ENCODE measurements around the gene PHACTR1. TPM values are rescaled to one million over a fixed set of nuclear protein-coding genes. Genes with fewer than 3 reads are reported as not detected.

The PHACTR1 gene
- total and polyA plus RNA-seq, 9 of the 15 experiments (the other 6 are each of a cell fraction or from before 2014, with no cell fraction given) = 11.5 to 32.6 (median 22.0) TPM

- H3K27ac ChIP-seq (ENCODE audit: extremely low read depth, low read depth, low read length) = no peak overlapping the region
- no peak overlapping the region for H3K4me3 ChIP-seq
- H4K20me1 ChIP-seq (replicated peaks; ENCODE audit: control insufficient read depth, insufficient read depth, low read length) = no peaks in the 10 kb centered on the region
- intact Hi-C loops (cut with micrococcal nuclease) = no loop called here
- H3K27me3 ChIP-seq (ENCODE audit: control insufficient read depth in 2 of 2, insufficient read depth in 2 of 2, low read length in 2 of 2) = no peaks in the 10 kb centered on the region
- H3K79me2 ChIP-seq (ENCODE audit: control insufficient read depth, insufficient read depth, low read length) = no peaks in the 10 kb centered on the region
- ChIA-PET POLR2A (interaction anchor here (0.6 kb wide), 1 partner anchor 310 kb away, joined by 3 read pairs; no protein-coding TSS in a partner anchor), CTCF (ENCODE audit: low intra/inter-chr PET ratio) (no interaction called here)
- in situ Hi-C loops (cut with MboI) = no loop called here
- H2AFZ ChIP-seq (ENCODE audit: low read depth, low read length) = no peak overlapping the region
- BruUV-seq (replicated peaks) = no TSS peak
- H3K36me3 ChIP-seq (ENCODE audit: control insufficient read depth, insufficient read depth, low read length) = no peaks in the 10 kb centered on the region
- no peaks in the 10 kb centered on the region for H3K9me3 ChIP-seq (replicated peaks; ENCODE audit: control insufficient read depth, insufficient read depth, low read depth, low read length)
- FAIRE-seq (no peak), ATAC-seq (no peak), DNase-seq (ENCODE audit: extremely low read depth in 1 of 4, low spot score in 3 of 4) (no peak)
- H3K9me1 ChIP-seq (ENCODE audit: control insufficient read depth, insufficient read depth, low read length) = no peaks in the 10 kb centered on the region
- 0% methylated on average over 3 of the region's 3 CpGs for WGBS (ENCODE audit: insufficient coverage, low coverage, missing lambda C conversion rate)
- no peaks in the 10 kb centered on the region for H3K4me1 ChIP-seq (replicated peaks in 1 of 2; ENCODE audit: control insufficient read depth in 2 of 2, insufficient read depth in 2 of 2, low read length in 2 of 2)
- H3K9ac ChIP-seq (ENCODE audit: insufficient read depth in 1 of 2, low read depth in 2 of 2, low read length in 2 of 2) = no peak overlapping the region
- TF ChIP-seq CHD4 (IDR thresholded peaks at IDR 0.05; ENCODE audit: insufficient read depth, insufficient replicate concordance, low read depth, low read length, poor library complexity, severe bottlenecking) (no peak), EZH2 (IDR thresholded peaks at IDR 0.05; ENCODE audit: borderline replicate concordance, low read depth, low read length) (no peak)
- H3K4me2 ChIP-seq (ENCODE audit: insufficient read depth, low read length) = no peak overlapping the region
These were observed 86.9 kb downstream of the PHACTR1 start for GRCh38 chr6:12803486-12803885.

- ATAC-seq (no peak), DNase-seq (ENCODE audit: extremely low read depth in 1 of 4, low spot score in 3 of 4) (no peak), FAIRE-seq (no peak)
- H3K4me3 ChIP-seq = no peak overlapping the region
- BruUV-seq (replicated peaks) = no TSS peak
- H3K9ac ChIP-seq (ENCODE audit: insufficient read depth in 1 of 2, low read depth in 2 of 2, low read length in 2 of 2) = no peak overlapping the region
- no peaks in the 10 kb centered on the region for H3K9me3 ChIP-seq (replicated peaks; ENCODE audit: control insufficient read depth, insufficient read depth, low read depth, low read length)
- no peaks in the 10 kb centered on the region for H3K9me1 ChIP-seq (ENCODE audit: control insufficient read depth, insufficient read depth, low read length)
- H2AFZ ChIP-seq (ENCODE audit: low read depth, low read length) = no peak overlapping the region
- WGBS (ENCODE audit: insufficient coverage, low coverage, missing lambda C conversion rate) = under 1% methylated on average over 7 of the region's 7 CpGs
- in situ Hi-C loops (cut with MboI) (no loop called here), intact Hi-C loops (cut with micrococcal nuclease) (no loop called here)
- H3K27me3 ChIP-seq (ENCODE audit: control insufficient read depth in 2 of 2, insufficient read depth in 2 of 2, low read length in 2 of 2) = no peaks in the 10 kb centered on the region
- no peaks in the 10 kb centered on the region for H3K36me3 ChIP-seq (ENCODE audit: control insufficient read depth, insufficient read depth, low read length)
- no peaks in the 10 kb centered on the region for H3K4me1 ChIP-seq (replicated peaks in 1 of 2; ENCODE audit: control insufficient read depth in 2 of 2, insufficient read depth in 2 of 2, low read length in 2 of 2)
- H3K79me2 ChIP-seq (ENCODE audit: control insufficient read depth, insufficient read depth, low read length) = no peaks in the 10 kb centered on the region
- ChIA-PET POLR2A (no interaction called here), CTCF (ENCODE audit: low intra/inter-chr PET ratio) (no interaction called here)
- no peak overlapping the region for H3K27ac ChIP-seq (ENCODE audit: extremely low read depth, low read depth, low read length)
- H4K20me1 ChIP-seq (replicated peaks; ENCODE audit: control insufficient read depth, insufficient read depth, low read length) = no peaks in the 10 kb centered on the region
- H3K4me2 ChIP-seq (ENCODE audit: insufficient read depth, low read length) = no peak overlapping the region
- TF ChIP-seq, protein P1, sequence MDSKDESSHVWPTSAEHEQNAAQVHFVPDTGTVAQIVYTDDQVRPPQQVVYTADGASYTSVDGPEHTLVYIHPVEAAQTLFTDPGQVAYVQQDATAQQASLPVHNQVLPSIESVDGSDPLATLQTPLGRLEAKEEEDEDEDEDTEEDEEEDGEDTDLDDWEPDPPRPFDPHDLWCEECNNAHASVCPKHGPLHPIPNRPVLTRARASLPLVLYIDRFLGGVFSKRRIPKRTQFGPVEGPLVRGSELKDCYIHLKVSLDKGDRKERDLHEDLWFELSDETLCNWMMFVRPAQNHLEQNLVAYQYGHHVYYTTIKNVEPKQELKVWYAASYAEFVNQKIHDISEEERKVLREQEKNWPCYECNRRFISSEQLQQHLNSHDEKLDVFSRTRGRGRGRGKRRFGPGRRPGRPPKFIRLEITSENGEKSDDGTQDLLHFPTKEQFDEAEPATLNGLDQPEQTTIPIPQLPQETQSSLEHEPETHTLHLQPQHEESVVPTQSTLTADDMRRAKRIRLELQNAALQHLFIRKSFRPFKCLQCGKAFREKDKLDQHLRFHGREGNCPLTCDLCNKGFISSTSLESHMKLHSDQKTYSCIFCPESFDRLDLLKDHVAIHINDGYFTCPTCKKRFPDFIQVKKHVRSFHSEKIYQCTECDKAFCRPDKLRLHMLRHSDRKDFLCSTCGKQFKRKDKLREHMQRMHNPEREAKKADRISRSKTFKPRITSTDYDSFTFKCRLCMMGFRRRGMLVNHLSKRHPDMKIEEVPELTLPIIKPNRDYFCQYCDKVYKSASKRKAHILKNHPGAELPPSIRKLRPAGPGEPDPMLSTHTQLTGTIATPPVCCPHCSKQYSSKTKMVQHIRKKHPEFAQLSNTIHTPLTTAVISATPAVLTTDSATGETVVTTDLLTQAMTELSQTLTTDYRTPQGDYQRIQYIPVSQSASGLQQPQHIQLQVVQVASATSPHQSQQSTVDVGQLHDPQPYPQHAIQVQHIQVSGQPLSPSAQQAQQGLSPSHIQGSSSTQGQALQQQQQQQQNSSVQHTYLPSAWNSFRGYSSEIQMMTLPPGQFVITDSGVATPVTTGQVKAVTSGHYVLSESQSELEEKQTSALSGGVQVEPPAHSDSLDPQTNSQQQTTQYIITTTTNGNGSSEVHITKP (IDR thresholded peaks at IDR 0.05; ENCODE audit: partially characterized antibody) = no peak
- no peak for TF ChIP-seq PYGO2 (tag; IDR thresholded peaks at IDR 0.05)
- no peak for TF ChIP-seq UBTF (IDR thresholded peaks at IDR 0.05; ENCODE audit: borderline replicate concordance in 1 of 2, low read depth in 2 of 2, low read length in 2 of 2)
- no peak for TF ChIP-seq ARNT (IDR thresholded peaks at IDR 0.05)
- TF ChIP-seq FOSL1 (tag; conservative IDR thresholded peaks at IDR 0.05) = peak; percentile 26; the same call in 1 of the 2 replicates
These were observed 88.5 kb downstream of the PHACTR1 start for GRCh38 chr6:12804952-12805645.
